Esophagus muscularis mucosa (tissue), 4 donors: ENCODE data around the gene MED13L. TPM values are rescaled to one million over a fixed set of nuclear protein-coding genes. Genes with fewer than 3 reads are reported as not detected.

Experiments used
- DNase-seq: peaks from one replicate; pipeline ENCODE4 v3.0.0-alpha.2; 2017; ENCODE audit errors: extremely low spot score
- H3K27ac ChIP-seq, 4 donors: fragments of 200-600 bp; sonication (generic); replicated peaks in 1 of 4; 1 replicate in 3 of 4; 2 replicates in 1 of 4; pipeline ENCODE4 v1.5.1; 2016 to 2019; ENCODE audit warnings: mild to moderate bottlenecking in 1 of 4
- H3K27me3 ChIP-seq, 4 donors: fragments of 200-600 bp; sonication (generic); one replicate each; pipeline versions ENCODE4 v1.5.1 to v1.6.0; 2016 to 2019
- H3K36me3 ChIP-seq, 4 donors: fragments of 200-600 bp; sonication (generic); one replicate each; pipeline ENCODE4 v1.5.1; 2016 to 2019
- H3K4me1 ChIP-seq, 4 donors: fragments of 200-600 bp; sonication (generic); one replicate each; pipeline ENCODE4 v1.5.1; 2016 to 2019
- H3K4me3 ChIP-seq, 4 donors: fragments of 200-600 bp; sonication (generic); 1 replicate in 2 of 4; 2 replicates in 2 of 4; pipeline ENCODE4 v1.5.1; 2016 to 2019; ENCODE audit warnings: mild to moderate bottlenecking in 4 of 4, moderate library complexity in 1 of 4
- H3K9me3 ChIP-seq, 4 donors: fragments of 200-600 bp; sonication (generic); 1 replicate in 3 of 4; 2 replicates in 1 of 4; pipeline ENCODE4 v1.5.1; 2016 to 2019
- CTCF ChIP-seq, 3 experiments: fragments of 200-600 bp in 2 of 3; fragments of 450-650 bp in 1 of 3; sonication (generic) in 2 of 3; IDR thresholded peaks; one replicate each; pipeline ENCODE4 v1.5.1; 2017 to 2019; ENCODE audit warnings: antibody characterized with exemption in 3 of 3, mild to moderate bottlenecking in 2 of 3, moderate library complexity in 1 of 3
- EP300 ChIP-seq: sonication (generic); formaldehyde crosslinking; IDR thresholded peaks from one replicate; pipeline ENCODE4 v1.6.1; 2017; ENCODE audit warnings: antibody characterized with exemption
- POLR2A ChIP-seq: fragments of 450-650 bp; IDR thresholded peaks from one replicate; pipeline ENCODE4 v1.6.1; 2017; ENCODE audit warnings: antibody characterized with exemption, moderate library complexity, mild to moderate bottlenecking, low read depth
- POLR2AphosphoS5 ChIP-seq, 2 donors: sonication (generic); formaldehyde crosslinking; IDR thresholded peaks; one replicate each; pipeline ENCODE4 v1.6.1; 2017; ENCODE audit warnings: antibody characterized with exemption in 2 of 2
- WGBS: methylation state at CpG from one replicate; pipeline ENCODE4 v1.1.5; 2018; 5-methylcytosine and 5-hydroxymethylcytosine counted together
- intact Hi-C: fragments of 100-400 bp; cut with DNase I; formaldehyde crosslinking; loops from one replicate; pipeline ENCODE4 v1.15.1; 2023
- total RNA-seq, 4 donors: library from RNA; depleted of rRNA; stranded (reverse); fragments of >200 nt; gene quantifications; one replicate each; pipeline versions ENCODE4 v1.1.0 to v1.2.1, GENCODE V29; 2016

Gene MED13L
- total RNA-seq, 4 donors from 2014 or later, result 141 to 350 (median 175) TPM

- DNase-seq, result no peak
- no peaks in the 10 kb centered on the region for H3K36me3 ChIP-seq
- no peaks in the 10 kb centered on the region for H3K27me3 ChIP-seq
- intact Hi-C loops, result loop anchor here (5.0 to 10.0 kb wide), 2 partner anchors 84 to 267 kb away; no protein-coding TSS in a partner anchor
- H3K27ac ChIP-seq, result no peak overlapping the region
- H3K4me3 ChIP-seq, result no peak overlapping the region
- peaks cover 3 to 11% (median 7%) of the 10 kb centered on the region in 4 donors for H3K4me1 ChIP-seq
- TF ChIP-seq EP300 (no peak), CTCF (IDR thresholded peaks at IDR 0.05) (no peak), POLR2A (no peak), POLR2AphosphoS5 (IDR thresholded peaks at IDR 0.05) (no peak)
- 79% methylated on average over 5 of the region's 5 CpGs for whole genome bisulfite sequencing
- H3K9me3 ChIP-seq, result no peaks in the 10 kb centered on the region
Observed at GRCh38 chr12:116280595-116281290, 3.2 kb upstream of the MED13L start.

- H3K27ac ChIP-seq, result peak overlapping the region in 1 of 4 donors; percentile 93
Observed at GRCh38 chr12:116278667-116279066, 1.2 kb upstream of the MED13L start.

GRCh38 chr12:116278279-116278626 is 760 bp upstream of the MED13L start:
- no peak for DNase-seq
- Histone ChIP-seq H3K4me3 (peak overlapping the region; percentile 70 to 97 (median 76)), H3K27ac (peak overlapping the region; percentile 89 to 97 (median 95)), H3K36me3 (no peaks in the 10 kb centered on the region), H3K27me3 (no peaks in the 10 kb centered on the region), H3K4me1 (peaks cover 27 to 36% (median 31%) of the 10 kb centered on the region in 4 donors), H3K9me3 (no peaks in the 10 kb centered on the region)
- intact Hi-C loops, result loop anchor here (5.0 kb wide), 1 partner anchor 249 kb away; no protein-coding TSS in a partner anchor
- 52% methylated on average over 8 of the region's 8 CpGs for WGBS
- TF ChIP-seq POLR2A (no peak), POLR2AphosphoS5 (IDR thresholded peaks at IDR 0.05) (no peak), EP300 (no peak), CTCF (IDR thresholded peaks at IDR 0.05) (no peak)

More at GRCh38 chr12:116278667-116279066, 1.2 kb upstream of the MED13L start:
- no peak overlapping the region for H3K4me3 ChIP-seq
- no peaks in the 10 kb centered on the region for H3K27me3 ChIP-seq
- intact Hi-C loops, result loop anchor here (5.0 kb wide), 1 partner anchor 249 kb away; no protein-coding TSS in a partner anchor
- no peak for TF ChIP-seq EP300
- no peak for TF ChIP-seq POLR2AphosphoS5 (IDR thresholded peaks at IDR 0.05)
- no peak for TF ChIP-seq POLR2A
- no peak for TF ChIP-seq CTCF (IDR thresholded peaks at IDR 0.05)
- no peaks in the 10 kb centered on the region for H3K9me3 ChIP-seq
- DNase-seq, result no peak
- no peaks in the 10 kb centered on the region for H3K36me3 ChIP-seq
- peaks cover 23 to 32% (median 26%) of the 10 kb centered on the region in 4 donors for H3K4me1 ChIP-seq
- 81% methylated on average over 10 of the region's 10 CpGs for WGBS

GRCh38 chr12:116276652-116277466 is 634 bp downstream of the MED13L start:
- intact Hi-C loops, result loop anchor here (2.0 to 5.0 kb wide), 2 partner anchors 250 to 322 kb away; no protein-coding TSS in a partner anchor
- TF ChIP-seq POLR2A (no peak), POLR2AphosphoS5 (IDR thresholded peaks at IDR 0.05) (peak; percentile 31 to 46)
- Histone ChIP-seq H3K36me3 (no peaks in the 10 kb centered on the region), H3K9me3 (no peaks in the 10 kb centered on the region), H3K27ac (peak overlapping the region; percentile 89 to 97 (median 95)), H3K27me3 (no peaks in the 10 kb centered on the region), H3K4me3 (peak overlapping the region; percentile 70 to 97 (median 76)), H3K4me1 (peaks cover 32 to 48% (median 43%) of the 10 kb centered on the region in 4 donors)
- DNase-seq, result no peak
- under 1% methylated on average over 20 of the region's 104 CpGs for WGBS
